Measurements from ENCODE around the gene ATP5F1B. TPM values are rescaled to one million over a fixed set of nuclear protein-coding genes. Genes with fewer than 3 reads are reported as not detected.

Gene ATP5F1B
- total and polyA plus RNA-seq, 2 of the 13 experiments (the other 11 are each of a cell fraction or from before 2014, with no cell fraction given), result 1,051 to 1,180 TPM

DNA sequence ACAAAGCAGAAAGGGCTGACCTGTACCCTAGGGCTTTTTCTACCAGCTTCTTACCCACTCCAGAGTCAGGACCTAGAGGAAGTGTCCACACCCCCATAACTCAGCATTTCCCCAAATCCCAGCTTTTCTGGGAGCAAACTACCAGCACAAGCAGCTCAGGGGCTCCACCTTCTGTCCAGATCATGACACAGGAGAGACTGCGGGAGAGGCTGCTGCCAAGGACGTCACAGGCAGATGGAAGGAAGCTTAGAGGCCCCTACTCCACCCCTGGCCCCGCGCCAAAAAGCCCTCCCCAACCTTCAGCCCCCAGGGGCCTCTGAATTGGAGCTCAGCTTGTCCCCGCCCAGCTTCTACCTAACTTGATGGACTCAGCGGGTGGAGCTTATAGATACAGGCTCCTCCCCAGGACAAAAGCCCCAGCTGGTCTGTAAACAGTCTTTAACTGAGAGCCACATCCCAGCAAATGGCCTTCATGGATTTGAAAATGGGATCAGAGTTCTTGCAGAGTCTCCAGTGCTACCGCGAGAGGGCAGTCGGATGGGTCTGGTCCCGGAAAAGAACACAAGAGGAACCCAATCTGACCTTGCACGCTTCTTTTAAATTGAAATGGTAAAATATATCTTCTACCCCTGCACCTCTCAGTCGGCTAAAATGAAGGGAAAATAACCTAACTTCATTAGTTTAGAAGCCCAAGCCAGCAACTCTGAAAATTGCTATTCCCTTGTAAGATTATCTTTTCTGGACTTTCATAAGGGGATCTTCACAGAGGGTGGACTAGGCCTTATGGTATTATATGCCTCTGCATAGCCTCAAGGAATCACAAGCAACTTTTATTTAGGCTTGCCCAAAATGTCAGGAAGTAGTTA is 8.9 kb downstream of the ATP5F1B start (continued):
- TF ChIP-seq, protein P1, sequence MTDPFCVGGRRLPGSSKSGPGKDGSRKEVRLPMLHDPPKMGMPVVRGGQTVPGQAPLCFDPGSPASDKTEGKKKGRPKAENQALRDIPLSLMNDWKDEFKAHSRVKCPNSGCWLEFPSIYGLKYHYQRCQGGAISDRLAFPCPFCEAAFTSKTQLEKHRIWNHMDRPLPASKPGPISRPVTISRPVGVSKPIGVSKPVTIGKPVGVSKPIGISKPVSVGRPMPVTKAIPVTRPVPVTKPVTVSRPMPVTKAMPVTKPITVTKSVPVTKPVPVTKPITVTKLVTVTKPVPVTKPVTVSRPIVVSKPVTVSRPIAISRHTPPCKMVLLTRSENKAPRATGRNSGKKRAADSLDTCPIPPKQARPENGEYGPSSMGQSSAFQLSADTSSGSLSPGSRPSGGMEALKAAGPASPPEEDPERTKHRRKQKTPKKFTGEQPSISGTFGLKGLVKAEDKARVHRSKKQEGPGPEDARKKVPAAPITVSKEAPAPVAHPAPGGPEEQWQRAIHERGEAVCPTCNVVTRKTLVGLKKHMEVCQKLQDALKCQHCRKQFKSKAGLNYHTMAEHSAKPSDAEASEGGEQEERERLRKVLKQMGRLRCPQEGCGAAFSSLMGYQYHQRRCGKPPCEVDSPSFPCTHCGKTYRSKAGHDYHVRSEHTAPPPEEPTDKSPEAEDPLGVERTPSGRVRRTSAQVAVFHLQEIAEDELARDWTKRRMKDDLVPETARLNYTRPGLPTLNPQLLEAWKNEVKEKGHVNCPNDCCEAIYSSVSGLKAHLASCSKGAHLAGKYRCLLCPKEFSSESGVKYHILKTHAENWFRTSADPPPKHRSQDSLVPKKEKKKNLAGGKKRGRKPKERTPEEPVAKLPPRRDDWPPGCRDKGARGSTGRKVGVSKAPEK (CRISPR knock-in tag; IDR thresholded peaks at IDR 0.05; ENCODE audit: borderline replicate concordance), result no peak
- TF ChIP-seq ZNF367 (CRISPR knock-in tag; IDR thresholded peaks at IDR 0.05; ENCODE audit: borderline replicate concordance), result no peak
- TF ChIP-seq ZNF546 (CRISPR knock-in tag; conservative IDR thresholded peaks at IDR 0.05), result no peak
- no peak for TF ChIP-seq ZNF510 (CRISPR knock-in tag; IDR thresholded peaks at IDR 0.05; ENCODE audit: low read depth)
- TF ChIP-seq SNAI1 (CRISPR knock-in tag; IDR thresholded peaks at IDR 0.05; ENCODE audit: borderline replicate concordance), result no peak
- TF ChIP-seq, protein P2, sequence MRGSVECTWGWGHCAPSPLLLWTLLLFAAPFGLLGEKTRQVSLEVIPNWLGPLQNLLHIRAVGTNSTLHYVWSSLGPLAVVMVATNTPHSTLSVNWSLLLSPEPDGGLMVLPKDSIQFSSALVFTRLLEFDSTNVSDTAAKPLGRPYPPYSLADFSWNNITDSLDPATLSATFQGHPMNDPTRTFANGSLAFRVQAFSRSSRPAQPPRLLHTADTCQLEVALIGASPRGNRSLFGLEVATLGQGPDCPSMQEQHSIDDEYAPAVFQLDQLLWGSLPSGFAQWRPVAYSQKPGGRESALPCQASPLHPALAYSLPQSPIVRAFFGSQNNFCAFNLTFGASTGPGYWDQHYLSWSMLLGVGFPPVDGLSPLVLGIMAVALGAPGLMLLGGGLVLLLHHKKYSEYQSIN (CRISPR knock-in tag; IDR thresholded peaks at IDR 0.05; ENCODE audit: borderline replicate concordance), result no peak
- TF ChIP-seq, protein P3, sequence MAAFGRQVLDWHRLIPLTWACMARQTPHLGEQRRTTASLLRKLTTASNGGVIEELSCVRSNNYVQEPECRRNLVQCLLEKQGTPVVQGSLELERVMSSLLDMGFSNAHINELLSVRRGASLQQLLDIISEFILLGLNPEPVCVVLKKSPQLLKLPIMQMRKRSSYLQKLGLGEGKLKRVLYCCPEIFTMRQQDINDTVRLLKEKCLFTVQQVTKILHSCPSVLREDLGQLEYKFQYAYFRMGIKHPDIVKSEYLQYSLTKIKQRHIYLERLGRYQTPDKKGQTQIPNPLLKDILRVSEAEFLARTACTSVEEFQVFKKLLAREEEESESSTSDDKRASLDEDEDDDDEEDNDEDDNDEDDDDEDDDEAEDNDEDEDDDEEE (CRISPR knock-in tag; IDR thresholded peaks at IDR 0.05), result no peak
- TF ChIP-seq ZNF33A (CRISPR knock-in tag; IDR thresholded peaks at IDR 0.05; ENCODE audit: borderline replicate concordance), result no peak
- 0 out of 2 replicates have a peak, but pooled peaks have one; percentile 46 for TF ChIP-seq ZNF761 (CRISPR knock-in tag; conservative IDR thresholded peaks at IDR 0.05)
- TF ChIP-seq PHF20 (CRISPR knock-in tag; IDR thresholded peaks at IDR 0.05), result peak; percentile 67; the same call in 1 of the 2 replicates
- no peak for TF ChIP-seq KDM5B (CRISPR knock-in tag; IDR thresholded peaks at IDR 0.05; ENCODE audit: borderline replicate concordance)
- TF ChIP-seq CHCHD3 (CRISPR knock-in tag; IDR thresholded peaks at IDR 0.05), result no peak
- TF ChIP-seq HDAC1 (CRISPR knock-in tag; IDR thresholded peaks at IDR 0.05), result peak; percentile 43; the same call in 1 of the 2 replicates
- TF ChIP-seq SIX1 (CRISPR knock-in tag; IDR thresholded peaks at IDR 0.05; ENCODE audit: borderline replicate concordance), result no peak; the same call in 1 of the 2 replicates
- peak; percentile 39; the same call in 1 of the 2 replicates for TF ChIP-seq ISL2 (CRISPR knock-in tag; IDR thresholded peaks at IDR 0.05)
- TF ChIP-seq ZNF101 (CRISPR knock-in tag; IDR thresholded peaks at IDR 0.05; ENCODE audit: borderline replicate concordance, low read depth), result no peak
- TF ChIP-seq, protein P4, sequence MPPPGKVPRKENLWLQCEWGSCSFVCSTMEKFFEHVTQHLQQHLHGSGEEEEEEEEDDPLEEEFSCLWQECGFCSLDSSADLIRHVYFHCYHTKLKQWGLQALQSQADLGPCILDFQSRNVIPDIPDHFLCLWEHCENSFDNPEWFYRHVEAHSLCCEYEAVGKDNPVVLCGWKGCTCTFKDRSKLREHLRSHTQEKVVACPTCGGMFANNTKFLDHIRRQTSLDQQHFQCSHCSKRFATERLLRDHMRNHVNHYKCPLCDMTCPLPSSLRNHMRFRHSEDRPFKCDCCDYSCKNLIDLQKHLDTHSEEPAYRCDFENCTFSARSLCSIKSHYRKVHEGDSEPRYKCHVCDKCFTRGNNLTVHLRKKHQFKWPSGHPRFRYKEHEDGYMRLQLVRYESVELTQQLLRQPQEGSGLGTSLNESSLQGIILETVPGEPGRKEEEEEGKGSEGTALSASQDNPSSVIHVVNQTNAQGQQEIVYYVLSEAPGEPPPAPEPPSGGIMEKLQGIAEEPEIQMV (CRISPR knock-in tag; IDR thresholded peaks at IDR 0.05; ENCODE audit: low read depth), result no peak
- TF ChIP-seq, protein P5, sequence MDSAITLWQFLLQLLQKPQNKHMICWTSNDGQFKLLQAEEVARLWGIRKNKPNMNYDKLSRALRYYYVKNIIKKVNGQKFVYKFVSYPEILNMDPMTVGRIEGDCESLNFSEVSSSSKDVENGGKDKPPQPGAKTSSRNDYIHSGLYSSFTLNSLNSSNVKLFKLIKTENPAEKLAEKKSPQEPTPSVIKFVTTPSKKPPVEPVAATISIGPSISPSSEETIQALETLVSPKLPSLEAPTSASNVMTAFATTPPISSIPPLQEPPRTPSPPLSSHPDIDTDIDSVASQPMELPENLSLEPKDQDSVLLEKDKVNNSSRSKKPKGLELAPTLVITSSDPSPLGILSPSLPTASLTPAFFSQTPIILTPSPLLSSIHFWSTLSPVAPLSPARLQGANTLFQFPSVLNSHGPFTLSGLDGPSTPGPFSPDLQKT (CRISPR knock-in tag; IDR thresholded peaks at IDR 0.05; ENCODE audit: borderline replicate concordance), result no peak
- TF ChIP-seq CEBPB (IDR thresholded peaks at IDR 0.05; ENCODE audit: borderline replicate concordance, low read depth, low read length), result no peak
- TF ChIP-seq, protein P6, sequence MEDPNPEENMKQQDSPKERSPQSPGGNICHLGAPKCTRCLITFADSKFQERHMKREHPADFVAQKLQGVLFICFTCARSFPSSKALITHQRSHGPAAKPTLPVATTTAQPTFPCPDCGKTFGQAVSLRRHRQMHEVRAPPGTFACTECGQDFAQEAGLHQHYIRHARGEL (CRISPR knock-in tag; IDR thresholded peaks at IDR 0.05), result no peak

Data from HepG2 (cell line).